ENCODE results near the gene MOGAT1. TPM values are rescaled to one million over a fixed set of nuclear protein-coding genes. Genes with fewer than 3 reads are reported as not detected.

MOGAT1 gene
- total and polyA plus RNA-seq, 2 of the 4 experiments (the other 2 are of a cell fraction): not detected

DNA sequence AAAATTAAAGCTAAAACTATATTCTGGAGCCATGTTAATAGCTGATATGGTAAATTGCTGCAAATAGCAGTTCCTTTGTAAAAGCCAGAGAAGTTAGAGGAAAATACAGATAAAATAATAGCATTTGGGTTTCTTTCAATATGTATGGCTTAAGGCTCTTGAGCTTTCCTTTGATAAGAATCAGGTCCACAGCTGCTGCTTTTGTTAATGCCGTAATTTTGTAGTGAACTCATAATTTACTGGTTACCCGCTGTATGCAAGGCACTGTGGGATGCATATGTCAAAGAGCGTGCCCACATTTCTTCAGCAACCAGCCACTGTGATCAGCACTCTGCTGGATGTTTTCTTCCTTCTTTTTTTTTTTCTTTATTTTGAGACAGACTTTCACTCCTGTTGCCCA, 79.1 kb downstream of the MOGAT1 start:
- no peak overlapping the region for H2BK20ac ChIP-seq (ENCODE audit: low read depth, low read length)
- H3K4ac ChIP-seq (ENCODE audit: low read depth, low read length): no peak overlapping the region
- DNase-seq (no peak), ATAC-seq (ENCODE audit: low read depth) (no peak)
- H3K27me3 ChIP-seq (ENCODE audit: control insufficient read depth, insufficient read depth, low read length): no peaks in the 10 kb centered on the region
- H2AK5ac ChIP-seq (ENCODE audit: low read depth, low read length): no peak overlapping the region
- H3K9ac ChIP-seq (ENCODE audit: low read depth, low read length): no peak overlapping the region
- H2AFZ ChIP-seq (replicated peaks; ENCODE audit: low read length, poor library complexity): no peak overlapping the region
- H3K79me1 ChIP-seq (ENCODE audit: low read depth in 1 of 2, low read length in 2 of 2): no peaks in the 10 kb centered on the region
- H4K91ac ChIP-seq (ENCODE audit: insufficient read depth, low read depth, low read length): no peak overlapping the region
- H3K27ac ChIP-seq (ENCODE audit: insufficient read depth, low read length): no peak overlapping the region
- no peak overlapping the region for H3K14ac ChIP-seq (replicated peaks; ENCODE audit: low read depth, low read length)
- peaks cover 5% of the 10 kb centered on the region; the same call in 1 of the 2 replicates for H3K4me1 ChIP-seq (ENCODE audit: control insufficient read depth, insufficient read depth, low read length)
- ChIA-PET POLR2A (ENCODE audit: unreplicated experiment) (no interaction called here), CTCF (no interaction called here)
- intact Hi-C loops (cut with micrococcal nuclease) (no loop called here), in situ Hi-C loops (cut with MboI; ENCODE audit: low sequenced_read_pairs) (no loop called here), dilution Hi-C loops (cut with HindIII; ENCODE audit: low sequenced_read_pairs, unreplicated experiment) (no loop called here)
- no peak overlapping the region for H4K5ac ChIP-seq (ENCODE audit: low read depth, low read length)
- no peak overlapping the region for H3K56ac ChIP-seq (ENCODE audit: extremely low read depth, insufficient read depth, low read length)
- TF ChIP-seq, protein P1, sequence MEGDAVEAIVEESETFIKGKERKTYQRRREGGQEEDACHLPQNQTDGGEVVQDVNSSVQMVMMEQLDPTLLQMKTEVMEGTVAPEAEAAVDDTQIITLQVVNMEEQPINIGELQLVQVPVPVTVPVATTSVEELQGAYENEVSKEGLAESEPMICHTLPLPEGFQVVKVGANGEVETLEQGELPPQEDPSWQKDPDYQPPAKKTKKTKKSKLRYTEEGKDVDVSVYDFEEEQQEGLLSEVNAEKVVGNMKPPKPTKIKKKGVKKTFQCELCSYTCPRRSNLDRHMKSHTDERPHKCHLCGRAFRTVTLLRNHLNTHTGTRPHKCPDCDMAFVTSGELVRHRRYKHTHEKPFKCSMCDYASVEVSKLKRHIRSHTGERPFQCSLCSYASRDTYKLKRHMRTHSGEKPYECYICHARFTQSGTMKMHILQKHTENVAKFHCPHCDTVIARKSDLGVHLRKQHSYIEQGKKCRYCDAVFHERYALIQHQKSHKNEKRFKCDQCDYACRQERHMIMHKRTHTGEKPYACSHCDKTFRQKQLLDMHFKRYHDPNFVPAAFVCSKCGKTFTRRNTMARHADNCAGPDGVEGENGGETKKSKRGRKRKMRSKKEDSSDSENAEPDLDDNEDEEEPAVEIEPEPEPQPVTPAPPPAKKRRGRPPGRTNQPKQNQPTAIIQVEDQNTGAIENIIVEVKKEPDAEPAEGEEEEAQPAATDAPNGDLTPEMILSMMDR (conservative IDR thresholded peaks at IDR 0.05; ENCODE audit: low read depth, low read length): no peak
- no TSS peak for BruUV-seq (replicated peaks)
- H3K9me1 ChIP-seq (ENCODE audit: insufficient read depth, low read length): no peaks in the 10 kb centered on the region
- no peaks in the 10 kb centered on the region for H3K36me3 ChIP-seq (ENCODE audit: control insufficient read depth, insufficient read depth, low read length)
- no peak overlapping the region for H3K4me3 ChIP-seq (ENCODE audit: insufficient read depth, low read depth, low read length)
- no peak overlapping the region for H3K4me2 ChIP-seq (ENCODE audit: low read depth, low read length)
- H2AK9ac ChIP-seq (replicated peaks; ENCODE audit: low read depth, low read length, poor library complexity): no peak overlapping the region
- H3K9me3 ChIP-seq (ENCODE audit: control insufficient read depth, insufficient read depth, low read length): no peaks in the 10 kb centered on the region
- H2BK5ac ChIP-seq (ENCODE audit: low read depth, low read length, poor library complexity, severe bottlenecking): no peak overlapping the region
- 80% methylated on average over 1 of the region's 3 CpGs; no CpG with 5 or more reads in 1 of the 2 experiments for WGBS, 2 experiments (ENCODE audit: extremely low coverage in 2 of 2, insufficient read length in 1 of 2)
- no peak overlapping the region for H3K23ac ChIP-seq (ENCODE audit: low read depth, low read length)
- H4K8ac ChIP-seq (ENCODE audit: low read depth in 2 of 2, low read length in 2 of 2): no peak overlapping the region
- no peak overlapping the region for H3K18ac ChIP-seq (ENCODE audit: low read depth, low read length)
- H2BK15ac ChIP-seq (ENCODE audit: low read depth, low read length): no peak overlapping the region
- H4K20me1 ChIP-seq (ENCODE audit: insufficient read depth, low read length): no peaks in the 10 kb centered on the region
- H2BK120ac ChIP-seq (ENCODE audit: low read depth, low read length): no peak overlapping the region
